Left forelimb (tissue), 1 donor: Measurements from ENCODE around the gene DAP.

Source experiments
- DNase-seq: peaks from one replicate; pipeline ENCODE4 v3.0.0-alpha.2; 2018; ENCODE audit warnings: low spot score

The DAP gene

DNA sequence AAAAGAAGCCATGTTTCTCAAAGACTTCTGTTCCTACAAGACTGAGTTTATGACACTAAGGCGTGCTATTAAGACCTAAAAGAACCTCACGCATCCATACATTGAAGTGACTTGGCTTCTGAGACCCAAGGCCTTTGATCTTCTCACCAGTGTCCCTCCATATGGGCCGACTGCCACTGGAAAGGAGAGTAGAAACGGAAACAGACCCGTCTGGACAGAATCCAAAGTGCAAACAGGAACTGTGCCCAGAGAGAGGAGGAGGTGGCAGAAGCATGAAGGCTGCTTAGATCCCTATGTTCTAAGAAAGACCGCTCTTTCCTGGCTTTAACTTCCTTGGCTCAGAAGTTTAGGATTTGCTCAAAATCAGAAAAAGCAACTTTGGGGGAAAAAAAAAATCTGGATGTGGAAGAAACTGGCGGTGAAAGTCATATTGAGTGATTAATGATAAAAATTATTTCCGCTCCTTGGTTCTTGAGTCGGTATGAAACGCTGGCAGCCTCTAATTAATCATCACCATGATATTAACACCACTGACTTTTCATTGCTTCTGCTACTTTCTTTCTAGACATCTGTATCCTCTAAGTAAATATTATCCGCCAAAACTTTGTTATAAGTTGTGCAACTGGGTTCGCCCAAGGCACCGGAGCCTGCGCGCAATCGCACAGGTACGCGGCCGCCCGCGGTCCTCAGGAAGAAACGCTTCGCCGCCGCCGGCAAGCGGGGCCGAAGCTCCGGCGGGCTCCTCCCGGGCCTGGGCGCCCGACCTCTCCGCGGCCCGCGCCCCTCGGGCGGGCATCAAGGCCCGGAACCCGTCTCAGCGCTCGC is 726 bp downstream of the DAP start:
- DNase-seq: no peak

DNA sequence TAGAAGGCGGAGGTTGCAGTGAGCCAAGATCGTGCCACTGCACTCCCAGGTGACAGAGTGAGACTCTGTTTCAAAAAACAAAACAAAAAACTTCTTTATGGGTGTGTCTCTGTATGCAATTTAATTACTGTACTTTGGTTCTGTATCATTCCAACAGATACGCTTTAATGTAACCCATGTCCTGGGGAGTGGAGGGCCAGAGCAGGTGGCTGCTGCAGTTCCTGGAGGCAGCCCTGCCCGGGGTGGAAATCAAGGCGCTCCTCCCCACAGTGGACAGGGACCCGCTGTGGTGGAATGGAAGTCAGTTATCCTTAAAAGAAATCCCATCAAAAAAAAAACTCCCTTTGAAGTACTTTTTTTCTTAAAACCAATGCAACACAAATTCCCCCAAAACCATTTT is 1.9 kb downstream of the DAP start:
- no peak for DNase-seq

DNA sequence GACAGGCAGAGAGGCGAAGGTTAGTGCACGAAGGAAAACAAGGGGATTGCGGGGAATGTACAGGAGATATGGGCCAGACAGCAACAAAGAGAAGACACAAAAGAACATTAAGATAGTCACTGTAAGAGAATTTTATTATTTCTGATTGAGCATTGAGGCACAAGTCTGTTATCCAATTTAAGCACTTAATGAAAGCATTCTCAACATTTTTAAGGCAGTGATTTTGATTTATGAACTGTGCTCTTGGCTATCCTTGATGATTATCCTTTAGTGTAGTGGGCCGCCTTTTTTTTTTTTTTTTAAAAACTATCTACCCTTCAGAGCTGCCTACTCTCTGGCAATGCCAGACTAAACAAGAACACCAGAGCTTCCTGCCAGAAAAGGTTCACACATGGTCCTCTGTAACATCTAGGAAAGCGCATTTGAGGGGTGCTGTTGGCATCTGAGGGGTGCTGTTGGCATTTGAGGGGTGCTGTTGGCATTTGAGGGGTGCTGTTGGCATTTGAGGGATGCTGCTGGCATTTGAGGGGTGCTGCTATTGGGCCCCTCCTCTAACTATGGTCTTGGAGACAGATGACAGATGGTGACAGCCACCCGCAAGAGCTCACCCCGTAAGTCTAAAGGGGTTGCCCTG is 3.0 kb downstream of the DAP start:
- no peak for DNase-seq

DNA sequence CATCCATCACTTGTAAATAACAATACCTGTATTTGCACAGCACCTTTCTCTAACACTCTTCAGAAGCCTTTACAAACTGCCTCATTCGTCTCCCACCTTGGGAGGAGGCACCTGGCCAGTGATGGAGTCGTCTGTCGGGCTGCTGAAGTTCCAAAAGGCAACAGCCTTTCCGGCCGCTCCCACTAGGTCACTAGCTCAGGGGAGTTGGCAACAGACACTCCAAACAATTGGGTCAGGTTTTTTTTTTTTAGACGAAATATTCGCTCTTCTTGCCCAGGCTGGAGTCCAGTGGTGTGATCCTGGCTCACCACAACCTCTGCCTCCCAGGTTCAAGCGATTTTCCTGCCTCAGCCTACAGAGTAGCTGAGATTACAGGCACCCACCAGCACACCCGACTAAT is 4.0 kb downstream of the DAP start:
- no peak for DNase-seq

DNA sequence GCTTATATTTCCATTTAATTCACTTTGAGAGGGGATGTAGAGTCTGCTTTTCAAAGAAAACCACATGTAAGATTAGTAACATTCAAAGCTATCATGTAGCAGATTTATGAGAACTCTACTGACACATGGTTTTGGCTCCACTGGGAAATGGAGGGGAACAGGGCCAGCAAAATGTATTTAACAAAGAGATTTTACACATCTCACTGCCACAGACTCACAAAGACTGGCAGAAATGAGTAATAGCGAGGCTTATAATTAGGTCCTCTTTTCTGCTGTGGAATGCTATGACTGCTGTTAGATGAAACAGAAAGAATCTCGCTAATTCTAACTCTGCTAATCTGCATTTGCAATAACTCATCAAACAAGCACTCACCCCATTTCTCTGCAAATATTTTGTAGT is 4.5 kb downstream of the DAP start:
- no peak for DNase-seq

DNA sequence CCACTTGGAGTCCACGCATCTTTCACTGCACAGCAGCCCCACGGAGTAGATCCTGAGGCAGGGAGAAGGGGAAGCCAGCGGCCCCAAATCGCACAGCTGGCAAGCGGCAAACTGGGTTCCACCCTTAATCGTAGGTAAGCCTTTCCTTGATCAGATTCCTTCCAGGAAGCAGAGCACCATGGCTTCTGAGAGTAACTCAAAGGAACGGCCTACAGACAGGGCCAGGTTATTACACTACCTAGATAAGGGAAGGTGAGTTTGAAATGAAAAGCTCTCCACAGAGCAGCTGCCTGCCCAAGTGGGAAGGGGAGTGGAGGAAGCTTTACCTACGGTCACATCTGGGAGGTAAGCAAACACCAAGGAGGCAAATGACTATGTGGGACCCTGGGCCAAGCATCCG is 7.9 kb downstream of the DAP start:
- DNase-seq: no peak

DNA sequence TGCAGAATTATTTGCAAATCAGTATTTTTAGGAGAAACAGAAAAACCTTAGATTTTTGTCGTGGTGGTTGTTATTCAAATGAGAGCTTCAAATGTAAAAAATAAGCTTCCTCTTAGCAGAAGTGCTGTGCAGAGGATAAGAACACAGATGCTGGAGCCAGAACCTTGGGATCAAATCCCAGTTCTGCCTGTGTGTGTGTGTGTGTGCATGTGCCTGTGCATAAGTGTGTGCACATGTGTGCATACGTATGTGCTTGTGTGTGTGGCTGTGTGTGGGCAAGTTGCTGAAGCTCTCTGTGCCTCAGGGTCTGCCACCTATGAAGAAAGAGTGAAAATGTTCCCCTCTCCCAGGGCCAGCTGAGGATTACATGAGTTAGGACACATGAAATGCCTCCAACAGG is 8.6 kb downstream of the DAP start:
- no peak for DNase-seq

DNA sequence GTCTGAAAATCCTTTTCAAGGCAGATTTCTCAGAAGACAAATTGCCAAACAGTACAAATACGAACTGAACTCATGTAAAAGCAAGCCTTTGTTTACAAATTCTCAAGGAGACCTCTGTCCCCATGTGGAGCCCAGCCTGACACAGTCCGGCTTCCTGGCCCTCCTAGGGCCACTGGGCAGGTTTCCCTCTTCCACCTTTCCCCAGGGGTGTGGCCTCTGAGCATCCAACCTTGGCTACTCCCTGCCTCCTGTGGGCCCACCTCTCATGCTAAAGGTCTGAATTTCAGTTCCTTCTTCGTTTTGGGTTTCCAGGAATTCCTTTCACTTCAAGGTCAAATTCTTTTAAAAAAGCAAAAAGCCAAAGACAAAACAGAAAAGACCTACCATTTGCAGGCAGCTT is 10.1 kb downstream of the DAP start:
- DNase-seq: no peak

DNA sequence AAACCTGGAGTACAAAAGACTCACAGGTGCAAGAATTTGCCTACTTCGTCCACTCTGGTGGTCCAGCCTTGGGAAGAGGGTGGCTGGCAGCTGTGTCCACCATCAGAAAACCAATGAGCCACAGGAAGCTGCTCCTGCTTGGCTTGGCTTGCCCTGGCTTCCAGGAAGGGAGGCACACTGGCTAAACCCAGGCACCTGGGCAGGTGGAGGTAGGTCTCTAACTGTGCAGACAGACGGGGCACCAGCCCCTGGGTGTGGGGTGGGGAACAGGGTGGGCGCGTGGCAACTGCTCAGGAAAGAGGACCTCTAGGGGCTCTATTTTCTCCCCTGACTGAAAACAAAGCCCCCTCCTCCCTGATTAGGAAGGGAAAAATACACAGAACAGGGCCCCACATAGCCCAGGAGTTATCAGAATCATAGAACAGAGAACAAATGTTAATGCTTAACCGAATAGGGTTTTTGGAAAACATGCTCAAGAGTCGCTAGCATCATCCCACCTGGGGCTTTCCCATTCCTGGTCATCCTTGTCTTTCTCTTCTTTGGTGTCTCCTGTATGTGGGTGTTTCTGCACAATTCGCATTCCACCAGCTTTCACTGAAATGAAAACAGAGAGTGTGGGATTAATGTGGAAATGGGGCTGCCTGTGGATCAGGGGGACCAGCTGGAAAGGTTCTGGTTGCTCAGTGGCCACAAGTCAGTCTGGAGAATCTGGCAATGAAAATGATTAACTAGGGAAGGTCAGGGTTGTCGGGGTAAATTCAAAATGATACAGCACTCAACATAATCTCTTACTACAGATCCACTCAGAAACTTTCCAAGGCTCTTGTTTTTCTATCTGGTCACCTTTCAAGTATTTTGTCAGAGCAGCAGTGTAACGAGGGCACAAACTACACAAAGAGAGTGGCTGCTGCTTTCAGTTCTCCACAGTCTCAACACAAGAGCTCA is 13.1 kb downstream of the DAP start:
- no peak for DNase-seq

DNA sequence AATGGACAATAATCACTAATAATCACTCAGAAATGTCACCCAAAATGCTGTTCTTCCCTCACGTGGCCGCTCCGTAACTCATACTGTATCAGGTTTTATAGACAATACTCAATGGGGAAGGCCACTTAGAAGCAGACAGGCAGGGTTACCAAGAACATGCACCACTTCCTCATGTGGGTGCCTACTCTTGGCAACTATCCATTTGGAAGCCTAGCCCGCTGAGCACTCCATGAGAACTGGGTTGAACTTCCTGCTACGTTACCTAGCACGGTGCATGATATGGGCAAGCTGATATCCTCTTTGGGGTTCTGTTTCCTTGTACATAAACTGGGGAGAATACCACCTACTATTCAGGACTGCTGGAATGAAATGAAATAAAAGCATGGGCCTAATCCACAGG is 14.3 kb downstream of the DAP start:
- DNase-seq: no peak

DNA sequence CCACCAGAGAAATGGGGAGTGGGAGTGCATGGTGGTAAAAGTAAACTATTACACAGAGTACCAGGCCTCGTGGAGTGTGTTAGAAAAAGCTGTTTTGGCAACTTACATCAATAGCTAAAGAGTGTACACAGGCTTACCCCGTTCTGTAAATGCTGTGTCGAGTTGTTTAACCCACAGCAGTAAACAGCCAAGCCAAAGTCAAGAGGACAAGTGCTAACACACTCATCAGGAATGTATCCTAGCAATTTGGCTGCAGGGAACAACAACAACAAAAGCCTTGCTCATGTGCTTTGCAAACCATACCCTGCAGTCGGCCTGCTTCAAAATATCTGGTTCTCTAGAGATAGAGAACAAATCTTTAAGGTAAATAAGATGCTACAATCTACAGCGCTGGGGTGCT is 15.9 kb downstream of the DAP start:
- no peak for DNase-seq

DNA sequence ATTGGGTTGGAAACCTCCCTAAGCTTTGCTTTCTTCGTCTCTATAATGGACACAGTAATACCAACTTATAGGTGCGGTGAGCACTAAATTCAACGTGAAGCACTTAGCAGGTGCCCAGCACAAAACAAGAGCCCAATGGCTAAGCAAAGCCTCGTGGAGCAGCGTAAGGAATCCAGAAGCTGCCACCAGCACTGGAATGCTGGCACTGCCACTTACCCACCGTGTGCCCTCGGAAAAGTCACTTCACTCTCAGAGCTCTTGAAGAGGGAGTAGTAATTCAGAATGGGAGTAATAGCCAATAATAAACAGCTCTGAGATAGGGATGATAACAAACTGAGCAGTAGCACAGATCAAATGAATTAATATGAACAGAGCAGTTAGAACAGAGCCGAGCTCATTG is 16.4 kb downstream of the DAP start:
- no peak for DNase-seq

DNA sequence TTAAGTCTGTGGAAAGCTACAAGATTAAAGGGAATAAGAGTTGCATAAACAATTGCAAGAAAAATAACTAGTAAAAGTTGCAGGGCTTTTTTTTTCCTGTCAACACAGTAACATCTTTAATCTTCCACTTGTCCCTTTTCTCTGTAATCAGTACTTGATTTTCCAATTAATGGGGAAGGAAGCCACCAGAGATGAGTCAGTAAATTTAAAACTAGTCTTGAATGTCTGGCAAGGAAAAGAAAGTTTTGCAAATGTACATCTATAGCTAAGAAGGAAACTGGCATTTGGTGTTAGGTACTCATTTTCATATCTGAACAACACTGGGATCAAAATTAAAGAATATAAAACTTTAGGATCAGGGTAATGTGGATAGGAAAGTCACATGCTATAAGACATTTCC is 17.1 kb downstream of the DAP start:
- DNase-seq: no peak

DNA sequence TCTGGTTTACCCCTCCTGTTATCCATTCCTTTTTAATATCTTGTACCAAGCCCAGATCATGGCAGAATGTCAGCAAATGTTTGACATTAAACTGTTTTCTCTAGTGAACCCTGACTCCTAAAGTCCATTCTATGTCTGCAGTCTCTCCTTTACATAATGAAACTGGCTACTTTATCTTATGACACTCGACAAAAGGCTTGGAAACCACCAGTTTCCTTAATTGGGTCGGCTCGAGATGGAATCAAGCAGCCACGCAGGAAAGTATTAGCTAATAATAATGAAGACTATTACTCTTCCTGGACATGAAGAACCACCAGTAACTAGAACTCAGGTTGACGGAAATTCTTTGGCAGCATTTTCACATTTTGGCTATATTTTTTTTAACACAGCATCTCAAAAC is 17.5 kb downstream of the DAP start:
- no peak for DNase-seq

DNA sequence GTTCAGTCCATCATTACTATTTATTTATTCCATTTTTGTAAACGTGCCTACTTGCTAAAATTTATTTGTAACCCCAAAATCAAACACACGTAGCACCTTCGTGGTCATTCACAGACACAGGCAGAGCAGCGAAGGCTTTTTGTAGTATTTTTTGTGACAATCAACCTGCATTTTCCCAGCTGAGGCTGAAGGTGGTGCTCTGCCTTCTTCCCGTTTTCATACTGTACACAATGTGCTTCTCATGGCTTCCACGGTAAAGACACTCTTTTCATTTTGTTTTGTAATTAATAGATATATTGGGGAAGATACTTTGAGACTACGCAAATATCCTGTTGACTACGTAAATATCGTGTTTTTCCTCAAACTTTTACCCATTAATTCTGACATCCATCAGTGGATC is 19.4 kb downstream of the DAP start:
- no peak for DNase-seq

DNA sequence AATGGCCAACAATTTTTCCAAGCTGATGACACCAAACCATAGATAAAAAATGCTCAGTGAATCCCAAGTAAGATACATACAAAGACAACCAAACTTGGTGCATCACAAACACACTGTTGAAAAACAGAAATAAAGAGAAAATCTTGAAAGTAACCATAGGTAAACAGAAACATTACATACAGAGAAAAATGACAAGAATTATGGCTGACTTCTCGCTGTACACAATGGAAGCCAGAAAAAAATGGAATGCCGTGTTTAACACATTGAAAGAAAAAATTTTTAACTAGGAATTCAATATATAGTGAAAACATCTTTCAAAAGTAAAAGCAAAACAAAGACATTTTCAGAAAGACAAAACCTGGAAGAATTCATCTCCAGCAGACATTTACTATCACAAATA is 20.6 kb downstream of the DAP start:
- no peak for DNase-seq

DNA sequence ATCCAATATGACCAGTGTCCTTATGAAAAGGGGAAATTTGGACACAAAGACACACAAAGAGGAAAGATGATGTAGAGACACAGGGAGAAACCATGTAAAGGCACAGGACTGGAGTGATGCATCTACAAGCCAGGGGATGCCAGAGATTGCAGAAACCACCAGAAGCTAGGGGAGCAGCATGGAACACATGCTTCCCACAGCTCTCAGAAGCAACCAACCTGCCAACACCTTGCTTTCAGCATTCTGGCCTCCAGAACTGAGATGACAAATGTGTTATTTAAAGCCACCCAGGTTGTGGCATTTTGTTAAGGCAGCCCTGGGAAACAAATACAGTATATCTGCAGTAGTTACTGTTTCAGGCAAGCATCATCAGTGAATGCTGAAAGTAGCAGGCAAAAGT is 23.2 kb downstream of the DAP start:
- DNase-seq: no peak

DNA sequence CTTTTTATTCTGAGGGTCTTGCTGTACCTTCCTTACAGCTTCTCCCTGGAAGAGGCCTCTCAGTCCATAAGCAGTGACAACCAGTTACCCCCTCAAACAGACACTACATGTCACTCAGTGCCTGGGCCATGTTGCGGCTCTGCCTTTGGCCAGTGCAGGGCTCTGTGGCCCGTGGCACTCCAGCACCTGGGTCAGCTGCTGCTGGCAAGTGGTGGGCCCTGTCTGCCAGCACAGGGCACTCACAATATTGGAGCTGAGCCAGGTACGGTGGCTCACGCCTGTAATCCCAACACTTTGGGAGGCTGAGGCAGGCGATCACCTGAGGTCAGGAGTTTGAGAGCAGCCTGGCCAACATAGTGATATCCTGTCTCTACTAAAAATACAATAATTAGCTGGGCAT is 24.2 kb downstream of the DAP start:
- no peak for DNase-seq

DNA sequence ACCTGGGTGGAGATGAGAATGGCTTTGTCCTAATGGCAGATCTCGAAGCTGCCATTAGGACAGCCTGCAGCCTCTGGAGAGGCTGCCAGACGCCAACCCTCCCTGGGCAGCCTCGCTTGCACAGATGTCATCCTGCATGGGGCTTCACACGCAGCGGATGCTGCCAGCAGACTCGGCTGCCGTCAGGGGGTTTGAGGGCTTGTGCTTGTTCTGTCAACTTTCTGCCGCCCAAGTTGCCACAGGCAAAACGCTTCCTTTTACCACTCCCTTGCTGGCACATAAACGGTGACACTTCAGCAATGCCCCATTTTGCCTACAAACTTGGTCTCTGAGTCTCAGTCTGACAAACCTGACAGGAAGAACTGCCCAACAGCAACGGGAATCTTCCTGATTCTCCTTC is 24.7 kb downstream of the DAP start:
- no peak for DNase-seq

DNA sequence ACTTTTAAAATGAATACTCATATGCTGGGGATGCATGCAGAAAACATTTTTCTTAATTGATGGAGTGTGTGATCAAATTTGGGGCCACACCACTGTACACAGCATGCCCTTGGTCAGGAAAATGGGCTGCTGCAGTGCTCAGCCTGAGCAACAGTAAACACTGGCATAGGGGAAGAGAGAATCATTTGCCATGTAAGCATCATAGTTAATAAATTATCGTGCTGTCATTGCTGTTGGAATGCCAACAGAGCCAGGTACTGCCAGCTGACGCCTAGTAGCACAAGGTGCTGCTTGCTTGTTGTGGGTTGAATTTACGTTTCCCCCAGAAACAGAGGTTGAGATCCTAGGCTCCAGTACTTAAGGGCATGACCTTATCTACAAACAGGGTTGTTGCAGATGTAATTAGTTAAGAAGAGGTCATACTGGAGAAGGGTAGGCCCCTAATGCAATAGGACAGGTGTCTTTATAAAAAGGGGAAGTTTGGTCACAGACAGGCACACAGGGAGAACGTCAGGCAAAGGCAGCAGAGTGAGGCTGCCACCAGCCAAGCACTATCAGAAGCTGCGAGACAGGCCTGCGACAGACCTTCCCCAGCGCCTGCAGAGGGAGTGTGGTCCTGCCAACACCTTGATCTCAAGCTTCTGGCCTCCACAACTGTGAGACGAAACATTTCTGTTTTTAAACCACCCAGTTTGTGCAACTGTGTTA is 25.3 kb downstream of the DAP start:
- DNase-seq: no peak

DNA sequence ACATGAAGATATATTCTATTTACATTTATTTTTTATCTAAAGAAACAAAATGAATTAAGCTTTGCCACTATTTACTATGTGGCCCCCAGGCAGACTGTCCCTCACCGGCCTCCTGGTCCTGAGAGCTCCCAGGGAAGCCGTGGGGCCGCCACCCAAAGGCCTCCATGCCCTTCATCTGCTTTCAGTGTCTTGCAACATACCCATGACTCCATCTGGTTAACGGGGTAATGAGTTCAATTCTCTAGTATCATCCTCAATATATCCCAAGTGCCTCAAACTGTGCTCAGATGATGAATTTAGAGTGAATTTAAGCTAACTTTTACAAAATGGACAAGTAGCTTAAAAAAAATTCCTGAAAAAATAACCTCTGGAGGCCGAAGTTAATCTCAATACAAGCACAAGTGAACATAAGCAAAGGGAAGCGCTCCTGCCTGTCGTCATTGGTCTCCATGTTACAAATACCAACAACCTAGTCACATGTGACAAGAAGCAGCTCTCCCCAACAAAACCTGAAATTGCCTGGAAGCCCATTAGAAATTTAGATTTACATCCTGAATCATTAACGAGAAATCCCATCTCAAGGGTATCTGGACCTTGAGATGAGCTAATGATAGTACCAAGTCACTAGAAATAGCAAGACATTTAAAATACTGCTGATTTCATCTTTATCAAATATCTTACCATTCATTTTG is 26.1 kb downstream of the DAP start:
- no peak for DNase-seq
